ENCODE measurements around the gene KIF6. TPM values are rescaled to one million over a fixed set of nuclear protein-coding genes. Genes with fewer than 3 reads are reported as not detected.

Gene KIF6
- total and polyA plus RNA-seq, 2 donors (not counting 1 experiment from before 2014, with no cell fraction given) = not detected

DNA sequence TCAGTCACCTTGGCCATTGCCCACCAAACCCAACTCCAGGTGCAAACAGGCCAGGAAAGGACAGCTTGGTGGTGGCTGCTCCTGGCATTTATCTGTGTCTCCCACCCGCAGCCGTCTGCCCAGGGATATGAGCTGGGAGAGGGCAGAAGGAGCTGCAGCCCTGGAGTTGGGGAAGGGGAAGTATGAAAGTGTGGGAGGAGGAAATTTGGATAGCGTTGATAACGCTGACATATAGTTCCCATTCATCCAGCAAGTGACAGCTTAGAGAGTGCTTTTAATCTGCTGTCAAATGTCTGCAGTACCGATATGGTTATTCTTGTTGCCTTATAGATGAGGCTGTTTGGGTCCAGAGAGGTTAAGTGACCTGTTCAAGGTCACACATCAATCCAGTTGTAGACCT is 403.4 kb downstream of the KIF6 start:
- peaks cover 32% of the 10 kb centered on the region for H3K27me3 Mint-ChIP-seq
- WGBS (ENCODE audit: insufficient coverage) = 35% methylated on average over 5 of the region's 5 CpGs
- intact Hi-C loops (cut with micrococcal nuclease) = no loop called here
- no peak overlapping the region for H3K9ac ChIP-seq (ENCODE audit: low read length)
- peaks cover 0 to 4% (median 0%) of the 10 kb centered on the region in 4 experiments for H3K27me3 ChIP-seq (replicated peaks in 1 of 4; ENCODE audit: control extremely low read depth in 1 of 4, control insufficient read depth in 3 of 4, insufficient read depth in 4 of 4, low read length in 3 of 4)
- no peak overlapping the region for H3K27ac Mint-ChIP-seq
- DNase-seq (no peak), ATAC-seq (ENCODE audit: low read depth) (no peak)
- no peaks in the 10 kb centered on the region for H3K9me3 Mint-ChIP-seq (ENCODE audit: insufficient read depth)
- peaks cover 0 to 4% (median 0%) of the 10 kb centered on the region in 3 donors for H3K9me3 ChIP-seq (ENCODE audit: control extremely low read depth in 1 of 3, control insufficient read depth in 2 of 3, insufficient read depth in 1 of 3, low read length in 2 of 3)
- peaks cover 8% of the 10 kb centered on the region for H3K4me1 Mint-ChIP-seq
- H3K36me3 ChIP-seq (replicated peaks in 1 of 2; ENCODE audit: control extremely low read depth in 1 of 2, control insufficient read depth in 1 of 2, extremely low read depth in 1 of 2, insufficient read depth in 2 of 2, low read length in 1 of 2) = no peaks in the 10 kb centered on the region
- ChIA-PET CTCF (interaction anchor here (1.9 kb wide), 1 partner anchor 11 kb away, joined by 6 read pairs; no protein-coding TSS in a partner anchor), POLR2A (no interaction called here)
- no peak overlapping the region for H3K4me2 ChIP-seq (replicated peaks; ENCODE audit: low read depth, low read length, poor library complexity, severe bottlenecking)
- H3K4me3 Mint-ChIP-seq = no peak overlapping the region
- peaks cover 0 to 13% of the 10 kb centered on the region in 2 donors for H3K4me1 ChIP-seq (ENCODE audit: control insufficient read depth in 2 of 2, insufficient read depth in 2 of 2, low read length in 2 of 2)
- no peak overlapping the region for H3K4me3 ChIP-seq (ENCODE audit: control extremely low read depth in 1 of 5, extremely low read depth in 1 of 5, insufficient read depth in 1 of 5, low read depth in 2 of 5, low read length in 4 of 5)
- no peaks in the 10 kb centered on the region for H4K20me1 ChIP-seq (ENCODE audit: control insufficient read depth, insufficient read depth, low read length, poor library complexity, severe bottlenecking)
- H3K27ac ChIP-seq (ENCODE audit: low read length in 2 of 2) = no peak overlapping the region
- no peaks in the 10 kb centered on the region for H3K79me2 ChIP-seq (ENCODE audit: control insufficient read depth, insufficient read depth, low read length)
- no peak for TF ChIP-seq EZH2 (IDR thresholded peaks at IDR 0.05; ENCODE audit: borderline replicate concordance, insufficient read depth, low read depth, low read length, poor library complexity, severe bottlenecking)
- TF ChIP-seq, protein P1, sequence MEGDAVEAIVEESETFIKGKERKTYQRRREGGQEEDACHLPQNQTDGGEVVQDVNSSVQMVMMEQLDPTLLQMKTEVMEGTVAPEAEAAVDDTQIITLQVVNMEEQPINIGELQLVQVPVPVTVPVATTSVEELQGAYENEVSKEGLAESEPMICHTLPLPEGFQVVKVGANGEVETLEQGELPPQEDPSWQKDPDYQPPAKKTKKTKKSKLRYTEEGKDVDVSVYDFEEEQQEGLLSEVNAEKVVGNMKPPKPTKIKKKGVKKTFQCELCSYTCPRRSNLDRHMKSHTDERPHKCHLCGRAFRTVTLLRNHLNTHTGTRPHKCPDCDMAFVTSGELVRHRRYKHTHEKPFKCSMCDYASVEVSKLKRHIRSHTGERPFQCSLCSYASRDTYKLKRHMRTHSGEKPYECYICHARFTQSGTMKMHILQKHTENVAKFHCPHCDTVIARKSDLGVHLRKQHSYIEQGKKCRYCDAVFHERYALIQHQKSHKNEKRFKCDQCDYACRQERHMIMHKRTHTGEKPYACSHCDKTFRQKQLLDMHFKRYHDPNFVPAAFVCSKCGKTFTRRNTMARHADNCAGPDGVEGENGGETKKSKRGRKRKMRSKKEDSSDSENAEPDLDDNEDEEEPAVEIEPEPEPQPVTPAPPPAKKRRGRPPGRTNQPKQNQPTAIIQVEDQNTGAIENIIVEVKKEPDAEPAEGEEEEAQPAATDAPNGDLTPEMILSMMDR (IDR thresholded peaks at IDR 0.05) = no peak
- no peak overlapping the region for H2AFZ ChIP-seq (ENCODE audit: insufficient read depth, low read depth, low read length, poor library complexity, severe bottlenecking)

DNA sequence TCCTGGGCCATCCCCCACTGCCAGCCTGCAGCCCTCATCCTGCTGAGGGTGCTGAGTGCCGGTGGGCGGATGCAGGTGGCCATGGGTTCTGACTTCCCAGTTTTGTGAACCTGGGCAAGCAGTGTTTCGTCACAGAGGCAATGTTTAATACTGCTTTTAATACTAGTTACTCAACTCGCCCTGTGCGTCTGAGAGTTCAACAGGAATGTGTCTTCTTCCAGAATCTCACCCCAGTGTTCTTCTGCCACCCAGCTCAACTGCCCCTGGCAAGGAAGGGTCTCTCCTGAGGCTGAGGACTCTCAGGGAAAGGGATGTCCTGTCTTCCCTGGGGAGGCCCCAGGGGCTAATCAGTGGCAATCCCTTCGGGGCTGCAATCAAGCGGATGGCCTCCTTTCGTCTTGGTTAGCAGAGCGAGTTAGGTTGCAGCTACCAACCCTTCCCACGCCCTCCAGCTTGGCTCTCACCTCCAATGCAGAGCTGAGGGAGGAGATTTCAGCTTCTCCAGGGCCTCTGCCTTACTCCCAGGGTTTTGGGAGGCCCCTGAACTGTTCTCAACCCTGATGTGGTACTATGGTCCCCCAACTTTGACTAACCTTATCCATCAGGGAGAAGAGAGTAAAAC is 404.7 kb downstream of the KIF6 start:
- POLR2A ChIA-PET = no interaction called here
- 14% methylated on average over 5 of the region's 10 CpGs for WGBS (ENCODE audit: insufficient coverage)
- TF ChIP-seq, protein P1 (IDR thresholded peaks at IDR 0.05) = no peak
- TF ChIP-seq EZH2 (IDR thresholded peaks at IDR 0.05; ENCODE audit: borderline replicate concordance, insufficient read depth, low read depth, low read length, poor library complexity, severe bottlenecking) = no peak

More for the DNA sequence above, 404.7 kb downstream of the KIF6 start:
- Histone ChIP-seq H3K9ac (ENCODE audit: low read length) (no peak overlapping the region), H3K79me2 (ENCODE audit: control insufficient read depth, insufficient read depth, low read length) (no peaks in the 10 kb centered on the region), H3K27me3 (replicated peaks in 1 of 4; ENCODE audit: control extremely low read depth in 1 of 4, control insufficient read depth in 3 of 4, insufficient read depth in 4 of 4, low read length in 3 of 4) (peaks cover 0 to 8% (median 0%) of the 10 kb centered on the region in 4 experiments), H3K9me3 (ENCODE audit: control extremely low read depth in 1 of 3, control insufficient read depth in 2 of 3, insufficient read depth in 1 of 3, low read length in 2 of 3) (peaks cover 0 to 4% (median 0%) of the 10 kb centered on the region in 3 donors), H4K20me1 (ENCODE audit: control insufficient read depth, insufficient read depth, low read length, poor library complexity, severe bottlenecking) (no peaks in the 10 kb centered on the region), H3K27ac (ENCODE audit: low read length in 2 of 2) (no peak overlapping the region), H3K4me3 (ENCODE audit: control extremely low read depth in 1 of 5, extremely low read depth in 1 of 5, insufficient read depth in 1 of 5, low read depth in 2 of 5, low read length in 4 of 5) (no peak overlapping the region), H3K4me2 (replicated peaks; ENCODE audit: low read depth, low read length, poor library complexity, severe bottlenecking) (no peak overlapping the region), H3K36me3 (replicated peaks in 1 of 2; ENCODE audit: control extremely low read depth in 1 of 2, control insufficient read depth in 1 of 2, extremely low read depth in 1 of 2, insufficient read depth in 2 of 2, low read length in 1 of 2) (no peaks in the 10 kb centered on the region), H2AFZ (ENCODE audit: insufficient read depth, low read depth, low read length, poor library complexity, severe bottlenecking) (no peak overlapping the region), H3K4me1 (ENCODE audit: control insufficient read depth in 2 of 2, insufficient read depth in 2 of 2, low read length in 2 of 2) (peaks cover 0 to 13% of the 10 kb centered on the region in 2 donors)
- ATAC-seq (ENCODE audit: low read depth) = no peak
- Mint-ChIP-seq H3K27ac (no peak overlapping the region), H3K27me3 (peaks cover 35% of the 10 kb centered on the region), H3K9me3 (ENCODE audit: insufficient read depth) (no peaks in the 10 kb centered on the region), H3K4me3 (no peak overlapping the region), H3K4me1 (peaks cover 8% of the 10 kb centered on the region)
- DNase-seq = no peak
- intact Hi-C loops (cut with micrococcal nuclease) = no loop called here
- CTCF ChIA-PET = no interaction called here

Measured in B cell (primary cell).